Raji (cell line): ENCODE results near the gene MUL1.

Experiments used
- POLR2A ChIP-seq: IDR thresholded peaks from 2 replicates; pipeline ENCODE4 v1.6.1; 2011; ENCODE audit warnings: low read depth, low read length, control low read depth; ENCODE audit not compliant: insufficient read depth

MUL1 gene, protein sequence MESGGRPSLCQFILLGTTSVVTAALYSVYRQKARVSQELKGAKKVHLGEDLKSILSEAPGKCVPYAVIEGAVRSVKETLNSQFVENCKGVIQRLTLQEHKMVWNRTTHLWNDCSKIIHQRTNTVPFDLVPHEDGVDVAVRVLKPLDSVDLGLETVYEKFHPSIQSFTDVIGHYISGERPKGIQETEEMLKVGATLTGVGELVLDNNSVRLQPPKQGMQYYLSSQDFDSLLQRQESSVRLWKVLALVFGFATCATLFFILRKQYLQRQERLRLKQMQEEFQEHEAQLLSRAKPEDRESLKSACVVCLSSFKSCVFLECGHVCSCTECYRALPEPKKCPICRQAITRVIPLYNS

DNA sequence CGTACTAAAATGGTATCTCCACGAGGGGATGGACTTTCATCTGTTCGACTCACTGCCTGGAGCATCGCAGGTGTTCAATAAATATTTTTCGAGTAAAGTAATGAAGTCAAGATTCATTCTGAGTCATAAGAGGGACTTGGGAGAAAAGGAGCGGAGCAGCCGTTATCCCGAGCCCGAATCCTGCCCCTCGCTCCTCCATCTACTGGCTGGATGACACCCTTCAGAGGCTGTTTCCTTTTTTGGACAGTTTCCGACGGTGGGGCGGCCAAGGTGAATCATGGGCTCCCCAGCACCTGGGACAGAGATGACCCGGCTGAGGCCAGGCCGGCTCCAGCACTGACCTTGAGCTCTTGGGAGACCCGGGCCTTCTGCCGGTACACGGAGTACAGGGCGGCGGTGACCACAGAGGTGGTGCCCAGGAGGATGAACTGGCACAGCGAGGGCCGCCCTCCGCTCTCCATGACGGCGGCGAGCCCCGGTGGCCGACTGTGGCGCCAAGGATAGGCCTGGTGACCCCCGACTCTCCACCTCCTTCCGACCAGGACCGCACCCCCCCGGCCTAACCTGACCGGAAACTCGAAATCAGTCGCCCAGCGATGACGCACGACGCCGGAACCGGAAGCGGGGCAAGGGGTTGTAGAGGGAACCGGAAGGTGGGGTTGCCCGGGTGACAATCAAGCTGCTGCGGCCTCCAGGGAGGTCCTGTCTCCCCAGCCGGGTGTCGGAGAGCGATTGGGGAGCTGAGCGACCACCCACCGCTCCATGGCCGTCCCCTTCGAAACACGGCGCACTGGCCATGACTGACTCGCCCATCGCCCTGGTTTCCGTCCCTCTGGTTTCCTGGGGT, at the start of gene MUL1:
TSS of gene MUL1 (minus strand) at position 588 of the 847 bp plus-strand sequence. CDS start at position 461, 127 bp downstream.
- peak; percentile 79 for TF ChIP-seq POLR2A

DNA sequence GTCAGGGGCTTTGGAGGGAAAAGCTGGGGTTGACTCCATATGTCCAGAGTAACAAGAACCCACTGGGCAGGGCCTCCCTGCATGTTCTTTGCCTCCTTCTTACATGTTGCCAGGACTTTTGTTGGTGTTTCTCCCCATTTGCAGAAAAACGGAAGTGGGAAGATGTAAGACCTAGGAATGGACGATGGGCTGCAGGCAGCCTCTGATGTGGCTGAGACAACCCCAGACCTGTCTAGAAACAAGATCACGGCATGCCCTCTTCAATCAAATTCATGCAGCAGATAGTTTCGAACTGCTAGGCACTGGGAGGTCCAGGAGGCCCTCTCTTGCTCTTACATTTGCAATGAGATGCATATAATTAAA, 47.8 kb upstream of the MUL1 start:
- TF ChIP-seq POLR2A: no peak

DNA sequence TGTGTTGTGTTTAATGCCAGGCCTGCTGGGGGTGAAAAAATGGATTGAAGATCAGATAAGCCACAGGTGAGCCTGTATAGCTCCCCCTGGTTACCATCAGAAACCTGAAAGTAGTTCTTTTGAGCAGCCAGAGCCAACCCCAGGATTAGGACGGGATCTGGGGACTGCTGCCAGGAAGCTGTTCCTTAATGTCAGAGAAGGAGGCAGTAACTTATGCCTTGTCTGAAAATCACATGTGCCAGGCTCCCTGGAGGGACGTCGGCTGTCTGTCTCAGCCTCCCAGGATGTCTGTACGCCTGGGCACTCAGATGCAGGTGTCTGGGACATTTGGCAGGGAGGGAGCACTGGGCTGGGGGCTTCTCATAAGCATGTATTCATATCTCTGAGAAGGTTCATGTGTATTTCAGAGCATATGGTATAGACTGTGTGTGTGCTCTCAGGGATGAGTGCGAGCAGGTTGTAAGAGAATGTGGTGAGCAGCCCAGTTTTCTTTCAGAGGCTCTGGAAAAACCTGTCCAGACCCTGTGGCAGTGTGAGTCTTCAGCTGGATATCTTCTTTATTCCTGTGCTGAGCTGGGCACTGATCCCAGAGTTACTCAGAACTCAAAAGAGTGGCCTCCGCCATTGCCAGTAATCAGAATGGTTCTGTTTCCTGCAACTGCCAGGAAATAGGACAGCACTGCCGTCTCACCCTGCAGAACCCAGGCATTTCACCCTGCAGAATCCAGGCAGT, 47.2 kb upstream of the MUL1 start:
- no peak for TF ChIP-seq POLR2A

DNA sequence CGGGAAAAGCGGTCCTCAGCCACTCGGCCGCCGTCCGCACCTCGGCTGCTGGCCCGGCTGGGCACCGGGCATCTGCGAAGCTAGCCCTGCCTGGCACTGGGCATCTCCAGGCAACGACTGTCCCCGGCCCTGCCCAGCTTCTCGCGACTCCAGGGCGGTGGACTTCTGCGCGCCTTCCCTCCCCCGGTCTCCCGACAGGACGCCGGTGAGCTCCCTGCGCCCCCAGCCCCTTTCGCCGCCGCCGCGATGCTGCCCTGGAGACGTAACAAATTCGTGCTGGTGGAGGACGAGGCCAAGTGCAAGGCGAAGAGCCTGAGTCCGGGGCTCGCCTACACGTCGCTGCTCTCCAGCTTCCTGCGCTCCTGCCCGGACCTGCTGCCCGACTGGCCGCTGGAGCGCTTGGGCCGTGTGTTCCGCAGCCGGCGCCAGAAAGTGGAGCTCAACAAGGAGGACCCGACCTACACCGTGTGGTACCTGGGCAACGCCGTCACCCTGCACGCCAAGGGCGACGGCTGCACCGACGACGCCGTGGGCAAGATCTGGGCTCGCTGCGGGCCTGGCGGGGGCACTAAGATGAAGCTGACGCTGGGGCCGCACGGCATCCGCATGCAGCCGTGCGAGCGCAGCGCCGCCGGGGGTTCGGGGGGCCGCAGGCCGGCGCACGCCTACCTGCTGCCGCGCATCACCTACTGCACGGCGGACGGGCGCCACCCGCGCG, 44.9 kb upstream of the MUL1 start:
- no peak for TF ChIP-seq POLR2A

DNA sequence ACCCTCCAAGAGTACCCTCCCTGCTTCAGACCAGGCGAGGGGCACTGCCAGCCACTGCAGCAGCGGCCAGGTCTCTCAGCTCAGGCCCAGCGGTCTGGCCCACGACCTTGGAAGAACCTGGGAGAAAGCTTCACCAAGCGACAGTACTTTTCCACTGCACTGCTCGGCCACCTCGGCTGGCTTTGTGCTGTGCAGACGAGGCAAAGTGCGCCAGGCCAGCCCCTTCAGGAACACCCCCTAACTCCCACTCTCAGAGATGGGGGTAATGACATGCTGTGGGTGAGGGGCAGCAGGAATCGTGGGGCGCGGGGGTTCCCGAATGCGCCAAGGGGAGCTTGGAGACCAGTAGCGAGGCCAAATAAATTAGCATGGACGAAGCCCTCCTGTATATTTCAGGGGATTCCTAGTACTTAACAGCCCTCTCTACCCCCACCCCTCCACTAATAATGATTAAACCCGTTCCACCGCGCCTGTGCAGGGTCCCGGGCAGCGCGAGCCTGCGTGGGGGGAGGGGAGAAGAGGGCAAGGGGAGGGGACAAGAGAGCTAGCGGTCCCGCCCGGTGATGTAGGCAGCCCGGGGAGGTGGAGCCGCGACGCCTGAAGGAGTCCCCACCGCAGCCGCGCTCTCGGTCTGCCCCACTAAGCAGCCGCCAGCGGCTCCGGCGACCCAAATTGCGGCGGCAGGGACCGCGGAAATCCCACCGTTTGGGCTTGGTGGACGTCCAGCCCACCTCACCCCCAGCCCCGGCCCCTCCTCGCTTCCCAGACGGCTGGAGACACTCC, 44.2 kb upstream of the MUL1 start, which contains the start of gene FAM43B:
TSS of gene FAM43B (plus strand) at position 629 of the 783 bp plus-strand sequence. CDS start 401 bp downstream, outside the sequence.
- TF ChIP-seq POLR2A: no peak

DNA sequence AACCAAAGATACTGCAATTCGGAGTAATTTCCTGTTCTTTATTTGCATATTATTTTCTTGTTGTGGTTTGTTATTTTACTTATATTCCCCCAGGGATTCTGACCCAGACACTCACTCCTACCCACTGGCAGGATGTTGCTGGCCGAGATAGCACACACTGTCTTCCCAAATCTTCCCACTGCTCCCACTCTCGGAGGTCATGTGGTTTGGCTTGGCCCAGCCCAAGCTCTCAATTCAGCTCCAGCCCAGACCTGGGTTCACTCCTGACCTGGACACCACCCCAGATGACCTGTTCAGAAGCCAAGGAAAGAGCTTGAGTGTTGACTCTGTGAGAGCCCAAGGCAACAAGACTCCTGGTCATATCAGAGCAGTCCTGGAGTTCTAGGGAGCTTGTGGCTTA, 43.2 kb upstream of the MUL1 start:
- TF ChIP-seq POLR2A: no peak

DNA sequence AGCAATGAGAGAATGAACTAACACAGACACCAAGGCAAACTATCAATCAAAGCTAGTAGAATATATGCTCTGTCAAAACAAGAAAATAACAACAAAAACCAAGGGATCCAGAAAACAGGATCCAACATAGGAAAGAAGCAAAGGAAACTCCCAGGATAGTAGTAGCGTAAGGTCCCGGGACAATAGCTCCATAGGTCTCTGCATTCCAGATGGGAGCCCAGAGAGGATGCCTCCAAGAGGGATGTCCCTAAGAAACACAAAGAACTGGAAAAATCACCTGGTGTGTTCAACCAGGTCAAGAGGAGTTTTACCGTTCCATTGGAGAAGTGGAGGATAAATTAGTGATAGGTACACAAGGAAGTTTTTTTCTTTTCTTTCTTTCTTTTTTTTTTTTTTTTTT, 38.7 kb upstream of the MUL1 start:
- no peak for TF ChIP-seq POLR2A

DNA sequence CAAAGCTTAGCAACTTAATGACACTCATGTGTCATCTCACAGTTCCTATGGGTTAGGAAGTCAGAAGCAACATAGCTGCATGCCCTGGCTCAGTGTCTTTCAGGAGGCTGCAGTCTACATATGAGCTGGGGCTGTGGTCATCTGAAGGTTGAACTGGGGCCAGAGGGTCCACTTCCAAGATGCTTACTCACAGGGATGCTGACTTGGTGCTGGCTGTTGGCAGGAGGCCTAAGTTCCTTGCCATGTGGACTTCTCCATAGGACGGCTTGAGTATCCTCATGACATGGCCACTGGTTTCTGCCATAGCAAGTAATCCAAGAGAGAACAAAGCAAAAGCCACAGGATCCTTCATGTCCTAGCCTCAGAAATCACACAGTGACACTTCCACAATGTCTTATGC, 32.3 kb upstream of the MUL1 start:
- no peak for TF ChIP-seq POLR2A

DNA sequence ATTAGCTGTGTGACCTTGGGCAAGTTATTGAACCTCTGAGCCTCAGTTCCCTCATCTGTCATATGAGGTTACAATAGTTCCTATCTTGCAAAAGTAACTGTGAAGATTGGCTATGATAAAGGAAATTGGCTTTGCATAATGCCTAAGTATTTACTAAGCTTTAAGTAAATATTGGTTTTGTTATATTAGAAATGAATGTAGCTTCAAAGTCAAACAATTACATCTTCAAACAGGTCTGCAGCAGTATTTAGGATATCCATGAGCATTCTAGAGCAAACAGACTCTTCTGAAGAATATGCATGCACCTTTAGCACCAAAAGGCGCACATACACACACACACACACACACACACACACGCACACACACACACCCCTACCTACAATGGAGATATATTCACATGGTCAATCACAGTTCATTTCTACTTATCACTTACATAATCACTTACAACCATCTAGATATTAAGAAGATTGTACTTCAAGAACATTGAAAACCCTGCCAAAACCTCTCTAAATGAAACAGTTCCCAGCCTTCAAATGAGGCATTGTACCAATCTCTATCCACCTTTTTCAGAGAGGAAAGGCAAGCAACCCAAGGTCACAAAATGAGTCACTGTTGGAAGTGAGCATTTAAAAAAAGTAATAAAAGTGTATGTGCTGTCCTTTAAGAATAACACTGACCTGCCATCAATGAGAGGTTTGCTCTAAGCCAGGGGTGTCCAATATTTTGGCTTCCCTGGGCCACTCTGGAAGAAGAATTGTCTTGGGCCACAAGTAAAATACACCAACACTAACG, 31.0 kb upstream of the MUL1 start:
- no peak for TF ChIP-seq POLR2A

DNA sequence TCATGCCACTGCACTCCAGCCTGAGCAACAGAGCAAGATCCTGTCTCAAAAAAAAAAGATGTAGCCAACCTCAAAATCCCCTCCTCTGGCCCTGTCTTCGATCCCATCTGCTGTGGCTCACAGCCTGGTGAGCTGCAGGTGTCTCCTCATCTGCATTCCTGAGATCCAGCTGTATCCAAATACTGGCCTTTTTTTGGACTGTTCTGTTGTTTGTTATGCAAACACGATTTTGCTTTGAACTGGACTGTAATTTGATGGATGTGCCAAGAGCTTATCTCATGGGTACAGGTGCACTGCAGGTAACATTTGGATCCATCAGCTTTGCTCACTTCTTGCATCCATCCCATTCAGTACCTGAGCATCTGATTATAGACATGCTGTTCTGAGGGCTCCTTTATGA, 30.3 kb upstream of the MUL1 start:
- TF ChIP-seq POLR2A: no peak

DNA sequence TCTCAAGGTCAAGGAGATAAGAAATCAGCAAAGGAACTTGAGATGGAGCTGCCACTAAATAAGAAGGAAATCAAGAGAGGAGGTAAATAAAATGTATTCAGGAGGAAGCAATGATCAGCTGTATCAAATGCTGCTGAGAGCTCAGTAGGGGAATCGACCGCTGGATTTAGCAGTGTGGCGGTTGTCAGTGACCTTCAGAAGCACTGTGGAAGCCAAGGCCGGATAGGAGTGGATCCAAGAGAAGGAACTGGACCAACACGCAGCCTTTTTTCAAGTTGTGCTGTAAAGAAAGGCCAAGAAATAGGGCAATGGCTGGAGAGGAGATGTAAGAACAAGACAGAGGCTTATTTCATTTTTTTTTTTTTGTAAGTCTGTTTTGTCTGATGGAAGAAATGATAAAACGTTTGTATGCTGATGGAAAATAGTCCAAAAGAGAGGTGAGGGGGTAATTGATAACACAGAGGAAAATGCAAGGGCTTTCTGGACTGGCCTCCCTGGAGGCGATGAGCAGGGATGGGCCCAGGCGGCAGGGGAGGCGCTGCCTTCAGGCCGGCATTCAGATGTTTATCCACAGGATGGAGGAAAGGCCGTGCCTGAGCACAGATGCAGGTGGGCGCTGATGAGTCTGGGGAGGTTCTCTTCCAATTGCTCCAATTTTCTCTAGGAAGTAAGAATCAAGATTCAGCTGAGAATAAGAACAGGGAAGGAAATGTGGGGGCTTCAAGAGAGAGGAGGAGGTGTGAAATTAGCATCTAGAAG, 26.9 kb upstream of the MUL1 start:
- no peak for TF ChIP-seq POLR2A

DNA sequence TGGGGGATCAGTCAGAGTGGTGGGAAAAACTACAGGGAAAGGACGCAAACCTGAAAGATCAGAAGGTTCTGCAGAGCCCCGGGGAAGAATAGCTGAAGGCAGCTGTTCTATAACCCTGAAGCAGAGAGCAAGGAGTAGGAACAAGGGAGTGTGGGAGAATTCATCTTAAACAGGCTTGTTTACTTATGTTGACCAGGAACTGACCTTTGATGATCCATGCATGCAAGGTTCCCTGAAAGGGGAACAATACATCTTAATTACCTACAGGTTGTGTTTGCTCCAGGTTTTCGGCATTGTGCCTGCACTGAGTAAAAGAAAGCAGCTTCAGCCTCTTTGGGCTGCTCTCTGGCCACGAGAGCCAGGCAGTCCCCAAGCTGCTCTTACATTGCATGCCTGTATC, 25.7 kb upstream of the MUL1 start:
- TF ChIP-seq POLR2A: no peak

DNA sequence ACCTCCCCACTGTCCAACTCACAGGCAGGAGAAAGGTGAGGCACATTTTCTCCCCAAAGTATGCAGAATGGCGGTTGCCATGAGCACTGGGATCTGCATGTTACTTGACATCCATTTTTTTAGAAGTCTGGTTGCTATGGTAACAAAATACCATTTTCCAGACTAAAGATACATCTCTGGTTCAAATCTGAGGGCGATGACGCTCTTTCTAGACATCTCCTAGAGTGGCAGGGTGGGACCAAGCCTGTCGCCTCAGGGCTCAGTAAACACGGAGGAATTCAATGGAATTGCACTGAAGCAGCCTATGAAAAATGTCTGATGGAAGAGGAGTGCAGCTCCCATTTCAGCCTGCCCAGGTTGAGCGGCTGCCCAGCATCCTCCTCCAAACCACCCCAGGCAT, 22.9 kb upstream of the MUL1 start:
- no peak for TF ChIP-seq POLR2A

DNA sequence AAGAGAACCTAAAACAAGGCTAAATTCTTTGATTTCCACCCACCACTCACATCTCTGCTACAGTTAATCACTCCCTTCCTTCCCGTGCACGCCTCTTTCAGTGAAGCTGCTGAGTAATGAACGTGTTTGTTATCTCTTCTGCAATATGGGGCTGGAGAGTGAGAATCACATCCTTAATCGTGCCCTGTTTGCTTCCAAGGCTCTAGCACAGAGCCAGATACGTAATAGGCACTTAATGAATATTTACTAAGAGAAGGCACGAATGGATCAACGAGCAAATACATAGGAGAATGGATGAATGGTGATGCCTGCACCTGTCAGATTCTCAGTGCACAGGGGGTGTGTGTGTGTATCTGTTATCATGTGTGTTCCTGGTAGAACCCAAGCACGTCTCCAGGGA, 22.4 kb upstream of the MUL1 start:
- no peak for TF ChIP-seq POLR2A
